ENCODE results near the gene PTS. TPM values are rescaled to one million over a fixed set of nuclear protein-coding genes. Genes with fewer than 3 reads are reported as not detected.

The PTS gene
- total RNA-seq, 4 donors from 2014 or later: 24.3 to 40.0 (median 38.3) TPM

DNA sequence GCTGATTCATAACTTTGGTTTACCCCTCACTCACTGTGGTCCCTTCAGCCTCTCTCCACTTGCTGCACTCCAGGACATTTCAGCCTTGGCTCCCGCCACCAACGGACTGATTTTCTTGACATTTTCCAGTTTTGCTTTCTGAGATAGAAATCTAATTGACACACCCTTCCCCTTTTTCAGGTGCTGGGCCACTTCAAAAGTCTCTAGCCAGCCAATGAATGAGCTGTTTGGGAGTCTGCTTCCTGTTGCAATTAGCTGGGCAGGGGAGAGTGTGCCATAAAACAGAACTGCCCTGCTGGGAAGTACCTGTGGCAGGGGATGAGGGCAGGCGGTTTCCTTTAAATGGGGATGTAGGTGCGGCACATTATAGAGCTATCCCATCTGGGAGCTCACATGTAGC is 55.5 kb downstream of the PTS start:
- peaks cover 0 to 9% (median 0%) of the 10 kb centered on the region in 4 donors for H3K4me1 ChIP-seq
- H3K9me3 ChIP-seq: no peaks in the 10 kb centered on the region
- WGBS, 2 donors: 65 to 72% methylated on average over 4 of the region's 4 CpGs
- no peak for TF ChIP-seq EP300 (IDR thresholded peaks at IDR 0.05)
- no peak for TF ChIP-seq POLR2A (IDR thresholded peaks at IDR 0.05)
- TF ChIP-seq, protein P1, sequence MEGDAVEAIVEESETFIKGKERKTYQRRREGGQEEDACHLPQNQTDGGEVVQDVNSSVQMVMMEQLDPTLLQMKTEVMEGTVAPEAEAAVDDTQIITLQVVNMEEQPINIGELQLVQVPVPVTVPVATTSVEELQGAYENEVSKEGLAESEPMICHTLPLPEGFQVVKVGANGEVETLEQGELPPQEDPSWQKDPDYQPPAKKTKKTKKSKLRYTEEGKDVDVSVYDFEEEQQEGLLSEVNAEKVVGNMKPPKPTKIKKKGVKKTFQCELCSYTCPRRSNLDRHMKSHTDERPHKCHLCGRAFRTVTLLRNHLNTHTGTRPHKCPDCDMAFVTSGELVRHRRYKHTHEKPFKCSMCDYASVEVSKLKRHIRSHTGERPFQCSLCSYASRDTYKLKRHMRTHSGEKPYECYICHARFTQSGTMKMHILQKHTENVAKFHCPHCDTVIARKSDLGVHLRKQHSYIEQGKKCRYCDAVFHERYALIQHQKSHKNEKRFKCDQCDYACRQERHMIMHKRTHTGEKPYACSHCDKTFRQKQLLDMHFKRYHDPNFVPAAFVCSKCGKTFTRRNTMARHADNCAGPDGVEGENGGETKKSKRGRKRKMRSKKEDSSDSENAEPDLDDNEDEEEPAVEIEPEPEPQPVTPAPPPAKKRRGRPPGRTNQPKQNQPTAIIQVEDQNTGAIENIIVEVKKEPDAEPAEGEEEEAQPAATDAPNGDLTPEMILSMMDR (IDR thresholded peaks at IDR 0.05): no peak
- DNase-seq (ENCODE audit: low spot score in 2 of 2): no peak
- H3K36me3 ChIP-seq: peaks cover 0 to 9% (median 0%) of the 10 kb centered on the region in 3 donors
- H3K27ac ChIP-seq: no peak overlapping the region
- H3K4me3 ChIP-seq: no peak overlapping the region
- no peaks in the 10 kb centered on the region for H3K27me3 ChIP-seq

Small RNAs within 50 kb of the gene (small RNA-seq; reads per million reads assigned to genes)
- not detected for gene MRPS36P4

Other genes starting within 250 kb of the PTS start
- 10 to 100 TPM; 18.2 to 32.1 (median 19.9) TPM for gene DLAT, start 201.0 kb upstream of the PTS start, total RNA-seq
- gene PIH1D2, start 152.4 kb upstream of the PTS start, total RNA-seq: 1 to 10 TPM; 2.2 to 7.2 (median 3.8) TPM
- 10 to 100 TPM; 14.4 to 31.7 (median 17.2) TPM for gene NKAPD1, start 152.1 kb upstream of the PTS start, total RNA-seq
- 10 to 100 TPM; 16.7 to 27.9 (median 26.7) TPM for gene TIMM8B, start 139.7 kb upstream of the PTS start, total RNA-seq
- 100 to 1,000 TPM in 1 of 4 donors, 10 to 100 TPM in 3; 69.5 to 103 (median 88.3) TPM for gene SDHD, start 139.6 kb upstream of the PTS start, total RNA-seq
- 10 to 100 TPM; 15.3 to 64.9 (median 33.5) TPM for gene IL18, start 62.3 kb upstream of the PTS start, total RNA-seq
- gene TEX12, start 59.1 kb upstream of the PTS start, total RNA-seq: 1 to 10 TPM in 1 of 4 donors, not detected in 3; 2.4 TPM
- gene BCO2, start 50.9 kb upstream of the PTS start, total RNA-seq: 10 to 100 TPM in 3 of 4 donors, 1 to 10 TPM in 1; 5.1 to 31.2 (median 20.6) TPM
- gene PLET1, start 34.4 kb downstream of the PTS start, total RNA-seq: not detected